ENCODE measurements around the gene USB1. TPM values are rescaled to one million over a fixed set of nuclear protein-coding genes. Genes with fewer than 3 reads are reported as not detected.

USB1 gene
- total RNA-seq, 4 donors from 2014 or later, result 18.8 to 42.5 (median 33.4) TPM

DNA sequence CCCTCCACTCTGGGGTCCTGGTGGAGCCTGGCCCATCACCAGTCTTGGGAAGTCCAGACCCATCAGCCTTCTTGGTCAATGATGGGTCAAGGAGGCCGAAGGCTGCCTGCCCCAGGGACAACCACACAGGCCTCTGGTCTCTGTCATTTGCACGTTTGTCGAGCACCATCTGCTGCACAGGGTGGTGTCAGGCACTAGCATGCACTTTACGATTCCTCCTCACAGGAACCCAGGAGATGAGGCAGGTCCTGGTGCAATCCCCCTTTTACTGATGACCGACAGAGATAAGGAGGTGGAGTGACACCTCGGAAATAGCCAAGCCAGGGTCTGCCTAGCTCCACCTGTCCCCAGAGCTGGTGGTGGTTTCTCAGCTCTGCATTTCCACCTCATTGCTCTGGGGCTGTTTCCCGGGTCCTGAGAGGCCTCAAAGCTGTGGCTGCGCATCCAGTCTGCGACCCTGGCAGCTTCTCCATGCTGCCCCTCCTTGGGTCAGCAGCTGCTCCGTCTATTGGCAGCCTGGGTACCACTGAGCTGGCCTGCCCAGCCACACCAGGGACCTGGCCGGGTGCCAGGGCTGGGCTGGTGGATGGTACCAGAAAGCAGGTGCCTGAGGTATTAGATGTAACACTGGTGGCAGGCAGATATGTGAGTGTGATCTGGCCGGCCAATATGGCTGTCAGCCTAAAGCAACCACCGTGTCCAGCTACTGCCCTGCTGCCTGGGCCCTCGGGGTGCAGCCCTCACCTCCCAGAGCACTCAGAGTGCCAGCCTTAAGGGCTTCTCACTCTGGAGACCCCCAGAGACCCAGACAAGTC, 34.4 kb downstream of the USB1 start:
- ATAC-seq (ENCODE audit: low FRiP score) (no peak), DNase-seq (ENCODE audit: low spot score) (no peak)
- TF ChIP-seq, protein P1, sequence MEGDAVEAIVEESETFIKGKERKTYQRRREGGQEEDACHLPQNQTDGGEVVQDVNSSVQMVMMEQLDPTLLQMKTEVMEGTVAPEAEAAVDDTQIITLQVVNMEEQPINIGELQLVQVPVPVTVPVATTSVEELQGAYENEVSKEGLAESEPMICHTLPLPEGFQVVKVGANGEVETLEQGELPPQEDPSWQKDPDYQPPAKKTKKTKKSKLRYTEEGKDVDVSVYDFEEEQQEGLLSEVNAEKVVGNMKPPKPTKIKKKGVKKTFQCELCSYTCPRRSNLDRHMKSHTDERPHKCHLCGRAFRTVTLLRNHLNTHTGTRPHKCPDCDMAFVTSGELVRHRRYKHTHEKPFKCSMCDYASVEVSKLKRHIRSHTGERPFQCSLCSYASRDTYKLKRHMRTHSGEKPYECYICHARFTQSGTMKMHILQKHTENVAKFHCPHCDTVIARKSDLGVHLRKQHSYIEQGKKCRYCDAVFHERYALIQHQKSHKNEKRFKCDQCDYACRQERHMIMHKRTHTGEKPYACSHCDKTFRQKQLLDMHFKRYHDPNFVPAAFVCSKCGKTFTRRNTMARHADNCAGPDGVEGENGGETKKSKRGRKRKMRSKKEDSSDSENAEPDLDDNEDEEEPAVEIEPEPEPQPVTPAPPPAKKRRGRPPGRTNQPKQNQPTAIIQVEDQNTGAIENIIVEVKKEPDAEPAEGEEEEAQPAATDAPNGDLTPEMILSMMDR (IDR thresholded peaks at IDR 0.05), result no peak

DNA sequence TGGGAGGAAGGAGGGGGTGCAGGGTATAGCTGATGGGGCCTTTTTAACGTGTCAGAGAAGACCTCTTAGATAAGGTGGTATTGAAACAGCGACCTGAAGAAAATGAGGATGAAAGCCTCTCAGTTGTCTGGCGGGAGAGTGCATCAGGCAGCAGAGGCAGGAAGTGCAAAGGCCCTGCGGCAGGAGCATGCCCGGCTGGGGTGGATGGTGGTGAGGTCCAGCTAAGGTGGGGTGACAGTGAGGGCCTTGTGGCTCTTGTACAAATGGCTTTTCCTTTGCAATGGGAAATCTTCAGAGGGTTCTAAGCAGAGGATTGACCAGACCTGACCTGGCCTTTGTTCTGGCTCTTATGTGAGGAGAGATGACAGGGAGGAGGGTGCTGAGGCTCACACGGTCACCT, 35.7 kb downstream of the USB1 start:
- DNase-seq (ENCODE audit: low spot score), result no peak
- ATAC-seq (ENCODE audit: low FRiP score), result no peak
- TF ChIP-seq, protein P1 (IDR thresholded peaks at IDR 0.05), result no peak

DNA sequence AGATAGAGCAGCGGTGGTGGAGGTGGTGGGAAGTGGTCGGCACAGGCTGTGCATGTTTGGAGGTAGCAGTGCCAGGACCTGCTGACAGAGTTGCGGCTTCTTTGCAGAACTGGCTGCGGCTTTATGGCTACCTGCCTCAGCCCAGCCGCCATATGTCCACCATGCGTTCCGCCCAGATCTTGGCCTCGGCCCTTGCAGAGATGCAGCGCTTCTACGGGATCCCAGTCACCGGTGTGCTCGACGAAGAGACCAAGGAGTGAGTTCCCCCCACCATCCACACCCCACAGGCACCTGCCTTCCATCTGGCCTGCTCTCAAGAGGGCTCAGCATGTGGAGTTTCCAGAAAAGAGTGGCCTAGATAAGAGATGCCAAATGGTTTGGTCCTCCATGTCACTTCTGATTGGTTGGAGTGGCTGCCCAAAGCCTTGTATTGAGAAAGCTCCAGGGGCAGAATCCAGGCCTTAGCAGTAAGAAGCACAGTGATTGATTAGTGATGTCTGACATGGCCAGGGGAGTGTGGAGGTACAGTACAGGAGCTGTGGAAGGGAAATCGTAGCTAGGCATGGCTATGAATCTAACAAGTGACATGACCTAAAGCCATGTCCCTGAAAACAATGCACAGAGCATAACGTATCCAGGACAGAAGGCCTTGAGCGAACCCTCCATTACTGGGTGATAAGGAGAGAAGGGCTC, 36.3 kb downstream of the USB1 start:
- ATAC-seq (ENCODE audit: low FRiP score) (no peak), DNase-seq (ENCODE audit: low spot score) (no peak)
- TF ChIP-seq, protein P1 (IDR thresholded peaks at IDR 0.05), result no peak

DNA sequence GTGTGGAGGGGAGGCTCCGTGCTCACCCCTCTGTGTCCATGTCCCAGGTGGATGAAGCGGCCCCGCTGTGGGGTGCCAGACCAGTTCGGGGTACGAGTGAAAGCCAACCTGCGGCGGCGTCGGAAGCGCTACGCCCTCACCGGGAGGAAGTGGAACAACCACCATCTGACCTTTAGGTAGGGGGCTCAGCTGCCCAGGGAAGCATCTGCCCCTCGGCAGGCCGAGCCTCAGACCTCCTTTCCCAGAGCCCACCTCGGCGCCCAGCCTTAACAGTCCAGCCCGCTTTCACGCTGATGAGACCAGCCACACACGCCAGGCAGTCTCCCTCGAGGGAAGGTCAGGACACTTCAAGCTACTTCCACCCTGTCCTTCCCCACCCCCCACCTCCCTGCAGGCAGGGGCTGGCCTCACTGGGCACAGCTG, 37.0 kb downstream of the USB1 start:
- DNase-seq (ENCODE audit: low spot score) (no peak), ATAC-seq (ENCODE audit: low FRiP score) (no peak)
- TF ChIP-seq, protein P1 (IDR thresholded peaks at IDR 0.05), result no peak

DNA sequence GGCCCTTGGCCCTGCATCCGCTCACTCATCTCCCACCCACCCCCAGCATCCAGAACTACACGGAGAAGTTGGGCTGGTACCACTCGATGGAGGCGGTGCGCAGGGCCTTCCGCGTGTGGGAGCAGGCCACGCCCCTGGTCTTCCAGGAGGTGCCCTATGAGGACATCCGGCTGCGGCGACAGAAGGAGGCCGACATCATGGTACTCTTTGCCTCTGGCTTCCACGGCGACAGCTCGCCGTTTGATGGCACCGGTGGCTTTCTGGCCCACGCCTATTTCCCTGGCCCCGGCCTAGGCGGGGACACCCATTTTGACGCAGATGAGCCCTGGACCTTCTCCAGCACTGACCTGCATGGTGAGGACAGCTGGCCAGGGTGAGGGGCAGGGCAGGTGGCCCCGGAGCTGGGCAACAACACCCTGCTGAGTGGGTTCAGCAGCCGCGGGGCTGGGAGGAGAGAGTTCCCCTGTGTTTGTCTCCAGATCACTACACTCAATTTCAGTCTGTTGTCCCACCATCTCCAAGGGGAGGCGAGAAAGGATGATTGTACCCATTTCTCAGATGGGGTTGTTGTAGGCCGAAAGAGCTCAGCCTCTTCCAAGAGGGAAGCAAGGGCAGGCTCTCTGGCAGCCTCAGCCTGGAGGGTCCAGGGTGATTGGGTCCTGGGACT, 38.8 kb downstream of the USB1 start:
- TF ChIP-seq, protein P1 (IDR thresholded peaks at IDR 0.05), result no peak
- no peak for ATAC-seq (ENCODE audit: low FRiP score)
- no peak for DNase-seq (ENCODE audit: low spot score)

DNA sequence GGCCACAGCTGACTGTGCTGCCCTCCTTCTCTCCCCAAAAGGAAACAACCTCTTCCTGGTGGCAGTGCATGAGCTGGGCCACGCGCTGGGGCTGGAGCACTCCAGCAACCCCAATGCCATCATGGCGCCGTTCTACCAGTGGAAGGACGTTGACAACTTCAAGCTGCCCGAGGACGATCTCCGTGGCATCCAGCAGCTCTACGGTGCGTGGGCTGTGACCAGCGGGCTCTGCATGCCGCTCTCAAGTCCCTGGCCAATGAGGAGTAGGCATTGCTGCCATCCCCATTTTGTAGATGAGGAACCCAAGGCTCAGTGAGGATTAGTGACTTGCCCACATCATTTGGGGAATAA, 39.3 kb downstream of the USB1 start:
- ATAC-seq (ENCODE audit: low FRiP score), result no peak
- TF ChIP-seq, protein P1 (IDR thresholded peaks at IDR 0.05), result no peak
- DNase-seq (ENCODE audit: low spot score), result no peak

All from omental fat pad (tissue), 4 donors.